ENCODE measurements around the gene GAL3ST1.
"Not testable (repeated sequence)": the region's sequence is repeated elsewhere in the genome, so short reads cannot be mapped to it uniquely, and the experiment has no call there.

GAL3ST1 gene

GRCh38 chr22:30559889-30560288, 14.6 kb downstream of the GAL3ST1 start:
- TF ChIP-seq CTCF (IDR thresholded peaks at IDR 0.05; ENCODE audit: low read depth, low read length), result no peak
- no peak overlapping the region for H3K4me3 ChIP-seq (replicated peaks in 1 of 2; ENCODE audit: low read depth in 2 of 2, low read length in 2 of 2)
- no peak for DNase-seq (ENCODE audit: low read depth in 2 of 2)

- no peak overlapping the region for H3K4me3 ChIP-seq (replicated peaks in 1 of 2; ENCODE audit: low read depth in 2 of 2, low read length in 2 of 2)
- DNase-seq (ENCODE audit: low read depth in 2 of 2), result no peak
- TF ChIP-seq CTCF (IDR thresholded peaks at IDR 0.05; ENCODE audit: low read depth, low read length), result no peak
Measured at GRCh38 chr22:30557243-30557642, 17.2 kb downstream of the GAL3ST1 start.

GRCh38 chr22:30556388-30556787, 18.1 kb downstream of the GAL3ST1 start:
- TF ChIP-seq CTCF (IDR thresholded peaks at IDR 0.05; ENCODE audit: low read depth, low read length), result no peak
- no peak for DNase-seq (ENCODE audit: low read depth in 2 of 2)
- no peak overlapping the region for H3K4me3 ChIP-seq (replicated peaks in 1 of 2; ENCODE audit: low read depth in 2 of 2, low read length in 2 of 2)

- no peak for TF ChIP-seq CTCF (IDR thresholded peaks at IDR 0.05; ENCODE audit: low read depth, low read length)
- no peak for DNase-seq (ENCODE audit: low read depth in 2 of 2)
- no peak overlapping the region for H3K4me3 ChIP-seq (replicated peaks in 1 of 2; ENCODE audit: low read depth in 2 of 2, low read length in 2 of 2)
Measured at GRCh38 chr22:30555282-30556210, 18.9 kb downstream of the GAL3ST1 start.

- DNase-seq (ENCODE audit: low read depth in 2 of 2), result no peak
- H3K4me3 ChIP-seq (replicated peaks in 1 of 2; ENCODE audit: low read depth in 2 of 2, low read length in 2 of 2), result no peak overlapping the region
- no peak for TF ChIP-seq CTCF (IDR thresholded peaks at IDR 0.05; ENCODE audit: low read depth, low read length)
Measured at GRCh38 chr22:30553971-30554370, 20.5 kb downstream of the GAL3ST1 start.

GRCh38 chr22:30552719-30553118, 21.7 kb downstream of the GAL3ST1 start:
- no peak for DNase-seq (ENCODE audit: low read depth in 2 of 2)
- TF ChIP-seq CTCF (IDR thresholded peaks at IDR 0.05; ENCODE audit: low read depth, low read length), result no peak
- H3K4me3 ChIP-seq (replicated peaks in 1 of 2; ENCODE audit: low read depth in 2 of 2, low read length in 2 of 2), result no peak overlapping the region

GRCh38 chr22:30551813-30552212, 22.7 kb downstream of the GAL3ST1 start:
- not testable (repeated sequence) for DNase-seq (ENCODE audit: low read depth in 2 of 2); H3K4me3 ChIP-seq (replicated peaks in 1 of 2; ENCODE audit: low read depth in 2 of 2, low read length in 2 of 2)
